Activated effector memory CD4-positive, alpha-beta T cell treated with anti-CD3 and anti-CD28 coated beads, Interleukin-2, amount 50 U/mL, for 16 hours (primary cell): ENCODE measurements around the gene IQGAP1.
"Not testable (repeated sequence)": the region's sequence is repeated elsewhere in the genome, so short reads cannot be mapped to it uniquely, and the experiment has no call there.

Experiments used
- DNase-seq: peaks from one replicate; pipeline ENCODE4 v3.0.0-alpha.2; 2020

The IQGAP1 gene

DNA sequence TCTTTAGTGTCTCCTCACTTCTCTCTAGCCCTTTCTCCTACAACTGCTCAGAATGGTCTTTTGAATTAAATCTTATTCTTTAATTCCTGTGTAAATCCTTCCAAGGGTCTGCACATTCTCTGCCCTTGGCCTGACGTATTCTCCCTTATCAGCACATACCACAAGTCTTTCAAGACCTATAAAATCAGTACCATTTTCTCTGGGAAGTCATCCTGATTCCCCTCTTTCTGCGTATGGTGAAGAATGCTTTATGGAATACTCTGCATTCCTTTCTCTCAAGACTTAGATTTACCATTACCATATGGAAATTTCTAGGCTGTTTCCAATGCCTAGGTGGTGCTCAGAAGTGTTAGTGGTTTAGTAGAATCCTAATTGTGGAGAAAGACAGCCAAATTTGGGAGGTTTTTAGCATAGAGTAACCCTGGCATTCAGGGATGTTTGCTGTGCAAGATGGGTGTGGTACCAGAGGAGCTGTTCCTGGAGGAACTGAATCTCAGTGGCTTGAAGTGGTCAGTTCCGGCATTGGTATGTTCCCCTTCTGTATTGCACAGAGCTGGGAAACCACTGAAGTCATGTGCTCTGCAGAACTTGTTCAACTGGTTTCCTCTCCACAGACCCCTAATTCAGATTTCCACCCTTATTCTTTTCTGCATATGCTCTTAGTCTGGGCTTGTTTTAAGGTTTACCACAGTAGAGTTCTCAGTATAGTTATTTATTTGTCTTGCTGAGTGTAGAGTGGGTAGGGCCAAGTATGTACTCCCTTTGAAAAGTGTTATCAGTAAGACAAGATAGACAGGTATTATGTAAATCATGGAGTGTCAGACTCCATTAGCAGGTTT lies 24.5 kb downstream of the IQGAP1 start:
- DNase-seq, result no peak

DNA sequence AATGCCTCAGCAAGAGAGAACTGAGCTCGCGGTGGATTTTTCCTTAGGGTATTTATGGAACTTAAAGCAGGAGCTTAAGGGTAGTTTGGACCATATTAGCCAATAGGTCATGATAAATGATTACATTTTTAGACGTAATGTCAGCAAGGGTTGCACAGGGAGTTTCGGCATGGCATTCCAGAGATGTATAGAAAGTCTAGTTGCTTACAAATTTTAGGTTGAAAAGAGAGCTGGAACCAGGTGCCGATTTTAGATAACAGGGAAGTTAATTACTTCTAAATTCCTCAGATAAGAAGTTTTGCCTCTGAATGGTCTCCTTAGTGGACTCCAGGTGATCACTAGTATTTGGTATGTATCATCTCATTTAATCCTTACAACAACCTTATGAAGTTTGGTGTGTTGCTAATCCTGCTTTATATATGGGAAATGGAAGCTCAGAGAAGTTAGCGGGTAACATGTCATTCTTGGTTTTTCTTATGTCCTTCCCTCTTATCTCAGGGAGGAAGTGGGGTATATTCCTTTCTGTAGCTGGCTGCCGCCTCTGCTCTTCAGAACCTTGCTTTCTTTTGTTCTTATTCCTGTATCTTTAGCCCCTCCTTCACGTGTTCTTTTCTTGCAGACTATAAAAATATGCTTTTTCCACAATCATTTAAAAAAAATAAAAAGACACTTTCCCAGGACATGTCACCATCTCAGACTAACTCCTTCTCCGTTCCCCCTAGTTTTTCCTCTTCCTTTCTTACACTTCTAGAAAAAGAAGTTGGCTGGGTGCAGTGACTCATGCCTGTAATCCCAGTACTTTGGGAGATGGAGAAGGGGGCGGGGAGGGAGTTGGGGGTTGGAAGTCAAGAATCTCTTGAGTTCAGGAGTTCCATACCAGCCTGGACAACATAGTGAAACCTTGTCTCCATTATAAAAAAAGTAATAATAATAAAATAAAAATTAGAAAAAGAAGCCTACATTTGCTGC lies 25.7 kb downstream of the IQGAP1 start:
- no peak for DNase-seq

GRCh38 chr15:90414408-90415028 lies 26.5 kb downstream of the IQGAP1 start:
- DNase-seq, result no peak

GRCh38 chr15:90416052-90416451 lies 28.0 kb downstream of the IQGAP1 start:
- DNase-seq, result not testable (repeated sequence)

- DNase-seq, result no peak
Observed at GRCh38 chr15:90418627-90419026, 30.6 kb downstream of the IQGAP1 start.

DNA sequence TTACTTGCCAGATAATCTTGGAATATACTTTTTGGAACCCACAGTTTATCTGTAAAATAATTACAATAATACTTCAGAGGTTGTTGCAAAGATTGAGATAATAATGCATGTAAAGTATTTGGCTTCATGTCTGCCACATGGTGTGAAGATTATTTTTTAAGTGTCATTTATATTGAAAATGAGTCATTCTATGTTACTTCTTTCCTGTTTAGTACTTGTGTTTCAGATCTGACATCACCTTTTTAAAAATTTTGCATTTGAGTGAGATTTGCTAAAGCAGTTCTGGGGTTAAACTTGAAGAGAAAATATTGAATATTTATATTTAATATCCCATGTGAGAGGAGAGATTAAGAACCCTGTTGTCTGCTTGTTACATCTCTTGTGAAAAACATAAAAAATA lies 31.2 kb downstream of the IQGAP1 start:
- no peak for DNase-seq

DNA sequence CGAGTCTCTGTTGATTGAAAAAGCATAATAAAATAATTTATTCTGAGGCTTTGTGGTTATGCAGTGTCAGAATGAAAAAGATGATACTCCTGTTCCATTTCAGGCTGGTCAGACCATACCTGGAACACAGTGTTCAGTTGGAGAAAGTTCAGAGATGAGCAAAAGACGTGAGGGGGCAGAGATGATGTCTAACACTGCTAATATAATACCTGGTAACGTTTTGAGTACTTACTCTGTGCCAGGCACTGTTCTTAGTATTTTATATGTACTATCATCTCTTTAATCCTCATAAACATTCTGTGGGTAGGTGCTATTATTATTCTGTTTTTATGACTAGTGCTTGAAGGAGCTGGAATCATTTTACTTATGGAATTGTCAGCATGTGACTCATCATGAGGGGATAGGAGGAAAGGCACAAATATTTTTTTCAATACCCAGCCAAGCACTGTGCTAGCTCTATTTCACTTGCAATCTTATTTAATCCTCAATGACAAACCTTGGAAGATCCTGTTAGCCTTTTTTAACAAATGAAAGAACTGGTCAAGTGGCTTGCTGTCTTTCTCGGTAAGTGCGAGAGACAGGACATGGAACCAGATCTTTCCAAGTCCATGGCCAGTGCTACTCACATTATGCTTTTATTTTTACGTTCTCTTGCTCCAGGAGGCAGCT lies 31.8 kb downstream of the IQGAP1 start:
- DNase-seq, result no peak

DNA sequence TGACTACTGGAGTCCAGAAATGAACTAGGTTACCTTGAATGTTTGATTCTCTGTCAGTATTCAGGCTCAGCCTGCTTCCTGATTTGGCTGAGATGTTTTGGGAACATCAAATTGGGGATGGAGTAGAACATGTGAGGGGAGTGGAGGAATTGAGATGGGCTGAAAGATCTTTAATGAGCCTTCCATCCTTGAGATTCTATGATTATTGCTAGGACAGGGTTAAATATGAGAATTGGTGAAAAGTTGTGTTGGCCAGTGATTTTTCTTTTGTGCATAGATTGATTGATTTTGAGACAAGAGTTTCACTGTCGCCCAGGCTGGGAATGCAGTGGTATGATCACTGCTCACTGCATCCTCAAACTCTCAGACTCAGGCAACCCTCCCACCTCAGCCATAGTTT lies 32.4 kb downstream of the IQGAP1 start:
- DNase-seq, result no peak

- no peak for DNase-seq
Observed at GRCh38 chr15:90421527-90421926, 33.5 kb downstream of the IQGAP1 start.

- DNase-seq, result no peak
Observed at GRCh38 chr15:90422043-90422442, 34.0 kb downstream of the IQGAP1 start.

DNA sequence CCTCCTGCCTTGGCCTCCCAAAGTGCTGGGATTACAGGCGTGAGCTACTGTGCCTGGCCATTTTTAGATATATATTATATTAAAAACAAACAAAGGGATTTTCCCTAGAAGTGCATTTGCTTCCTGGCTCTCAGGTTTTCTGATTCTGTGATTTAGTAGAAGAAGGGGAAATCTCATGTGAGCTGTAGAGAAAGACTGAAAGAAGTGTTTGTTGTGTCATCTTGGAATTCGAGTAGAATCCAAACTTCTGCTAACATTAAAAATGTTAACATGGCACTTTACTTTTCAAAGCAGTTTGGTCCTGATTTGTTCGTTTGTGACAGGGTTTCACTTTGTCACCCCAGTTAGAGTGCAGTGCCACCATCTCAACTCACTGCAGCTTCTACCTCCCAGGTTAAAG lies 34.9 kb downstream of the IQGAP1 start:
- no peak for DNase-seq

GRCh38 chr15:90423801-90424319 lies 35.8 kb downstream of the IQGAP1 start:
- DNase-seq, result no peak

DNA sequence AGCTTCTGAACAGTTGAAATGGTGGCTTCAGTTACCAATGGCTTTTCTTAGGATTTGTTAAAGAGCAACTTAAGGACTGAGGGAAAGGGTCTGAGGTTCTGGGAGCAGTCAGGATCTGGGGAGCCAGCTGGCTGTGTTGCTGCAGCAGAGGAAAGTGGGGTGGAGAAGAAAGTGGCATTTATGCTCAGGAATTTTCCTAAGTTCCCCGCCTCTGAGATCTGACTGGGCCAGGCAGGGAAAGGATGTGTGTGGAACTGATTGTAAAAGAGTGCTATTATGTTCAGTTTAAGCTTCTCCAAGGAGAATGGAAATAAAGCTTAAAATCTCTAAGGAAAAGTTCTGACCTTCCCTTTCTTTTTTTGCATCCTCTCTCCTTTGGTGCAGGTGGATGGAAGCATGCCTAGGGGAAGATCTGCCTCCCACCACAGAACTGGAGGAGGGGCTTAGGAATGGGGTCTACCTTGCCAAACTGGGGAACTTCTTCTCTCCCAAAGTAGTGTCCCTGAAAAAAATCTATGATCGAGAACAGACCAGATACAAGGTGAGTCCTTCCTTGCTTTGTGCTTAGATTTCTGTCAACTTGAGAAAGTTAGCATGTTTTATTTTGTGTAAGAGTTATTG lies 37.8 kb downstream of the IQGAP1 start:
- no peak for DNase-seq

- no peak for DNase-seq
Observed at GRCh38 chr15:90427185-90427584, 39.1 kb downstream of the IQGAP1 start.

GRCh38 chr15:90432253-90432652 lies 44.2 kb downstream of the IQGAP1 start:
- no peak for DNase-seq

GRCh38 chr15:90435652-90436337 lies 47.8 kb downstream of the IQGAP1 start:
- no peak for DNase-seq

GRCh38 chr15:90436952-90437351 lies 48.9 kb downstream of the IQGAP1 start:
- DNase-seq, result no peak

- no peak for DNase-seq
Observed at GRCh38 chr15:90437516-90437915, 49.5 kb downstream of the IQGAP1 start.

- DNase-seq, result no peak
Observed at GRCh38 chr15:90439946-90440345, 51.9 kb downstream of the IQGAP1 start.

- DNase-seq, result no peak
Observed at GRCh38 chr15:90441027-90441426, 53.0 kb downstream of the IQGAP1 start.

- no peak for DNase-seq
Observed at GRCh38 chr15:90442423-90442822, 54.4 kb downstream of the IQGAP1 start.
